HL-60 (cell line): ENCODE data around the gene GGA2.

Experiments
- DNase-seq, 2 experiments: peaks; one replicate each; pipeline ENCODE4 v3.0.0-alpha.2; 2010 to 2020; ENCODE audit warnings: low read depth in 1 of 2, low spot score in 1 of 2
- H3K27ac ChIP-seq: fragments of 250-450 bp; sonication (Bioruptor Pico); replicated peaks from 2 replicates; pipeline ENCODE4 v1.5.1; 2020; ENCODE audit warnings: mild to moderate bottlenecking, moderate library complexity
- H3K27me3 ChIP-seq: fragments of 250-450 bp; sonication (Bioruptor Pico); 2 replicates; pipeline ENCODE4 v1.5.1; 2021; ENCODE audit warnings: mild to moderate bottlenecking, moderate library complexity; ENCODE audit not compliant: insufficient read depth, poor library complexity, severe bottlenecking
- H3K4me3 ChIP-seq: replicated peaks from 2 replicates; pipeline ENCODE4 v1.5.1; 2011; ENCODE audit warnings: mild to moderate bottlenecking, control low read depth, low read length; ENCODE audit not compliant: insufficient read depth
- CTCF ChIP-seq: IDR thresholded peaks from one replicate; pipeline ENCODE4 v1.5.1; 2011; ENCODE audit warnings: low read length, control low read depth, inconsistent platforms; ENCODE audit not compliant: insufficient read depth
- GABPA ChIP-seq: IDR thresholded peaks from 2 replicates; pipeline ENCODE4 v1.6.1; 2012; ENCODE audit warnings: low read depth
- POLR2AphosphoS5 ChIP-seq: IDR thresholded peaks from 2 replicates; pipeline ENCODE4 v1.6.1; 2012; ENCODE audit warnings: low read depth
- REST ChIP-seq: IDR thresholded peaks from 2 replicates; pipeline ENCODE4 v1.6.1; 2012; ENCODE audit warnings: low read depth; ENCODE audit not compliant: insufficient replicate concordance
- SPI1 ChIP-seq: IDR thresholded peaks from 2 replicates; pipeline ENCODE4 v1.6.1; 2012; ENCODE audit warnings: low read depth, mild to moderate bottlenecking, borderline replicate concordance

Gene GGA2

GRCh38 chr16:23479138-23479537, 31.2 kb downstream of the GGA2 start:
- no peak for DNase-seq
- Histone ChIP-seq H3K4me3 (no peak overlapping the region), H3K27ac (no peak overlapping the region), H3K27me3 (no peaks in the 10 kb centered on the region)
- TF ChIP-seq GABPA (no peak), SPI1 (no peak), POLR2AphosphoS5 (peak; percentile 15; the same call in 1 of the 2 replicates), CTCF (no peak), REST (no peak)

- DNase-seq, result no peak
Measured at GRCh38 chr16:23478566-23478965, 31.7 kb downstream of the GGA2 start.

GRCh38 chr16:23476289-23476688, 34.0 kb downstream of the GGA2 start:
- DNase-seq, result no peak
- H3K4me3 ChIP-seq, result no peak overlapping the region
- TF ChIP-seq SPI1 (no peak), GABPA (no peak), REST (no peak), CTCF (no peak), POLR2AphosphoS5 (no peak)
- no peak overlapping the region for H3K27ac ChIP-seq
- no peaks in the 10 kb centered on the region for H3K27me3 ChIP-seq

More at GRCh38 chr16:23478566-23478965, 31.7 kb downstream of the GGA2 start:
- TF ChIP-seq GABPA (no peak), CTCF (no peak), POLR2AphosphoS5 (no peak), REST (no peak), SPI1 (no peak)
- H3K4me3 ChIP-seq, result no peak overlapping the region
- H3K27me3 ChIP-seq, result no peaks in the 10 kb centered on the region
- H3K27ac ChIP-seq, result no peak overlapping the region
